ENCODE results near the gene AP2B1.

The AP2B1 gene

GRCh38 chr17:35641032-35641431 lies 53.9 kb downstream of the AP2B1 start:
- no peak for DNase-seq

GRCh38 chr17:35645923-35646322 lies 58.8 kb downstream of the AP2B1 start:
- DNase-seq, result no peak

GRCh38 chr17:35651467-35651866 lies 64.3 kb downstream of the AP2B1 start:
- no peak for DNase-seq

GRCh38 chr17:35653619-35654361 lies 66.7 kb downstream of the AP2B1 start:
- DNase-seq, result no peak

- no peak for DNase-seq
Measured at GRCh38 chr17:35655303-35655702, 68.2 kb downstream of the AP2B1 start.

GRCh38 chr17:35660902-35661301 lies 73.8 kb downstream of the AP2B1 start:
- DNase-seq, result no peak

GRCh38 chr17:35664685-35665084 lies 77.6 kb downstream of the AP2B1 start:
- no peak for DNase-seq

- no peak for DNase-seq
Measured at GRCh38 chr17:35665662-35666061, 78.5 kb downstream of the AP2B1 start.

GRCh38 chr17:35666070-35666469 lies 78.9 kb downstream of the AP2B1 start:
- no peak for DNase-seq

- DNase-seq, result no peak
Measured at GRCh38 chr17:35666967-35667532, 79.9 kb downstream of the AP2B1 start.

- no peak for DNase-seq
Measured at GRCh38 chr17:35668802-35669201, 81.7 kb downstream of the AP2B1 start.

GRCh38 chr17:35674552-35674951 lies 87.4 kb downstream of the AP2B1 start:
- no peak for DNase-seq

- no peak for DNase-seq
Measured at GRCh38 chr17:35676441-35676840, 89.3 kb downstream of the AP2B1 start.

- no peak for DNase-seq
Measured at GRCh38 chr17:35679007-35679682, 92.0 kb downstream of the AP2B1 start.

- no peak for DNase-seq
Measured at GRCh38 chr17:35683591-35683990, 96.5 kb downstream of the AP2B1 start.

- no peak for DNase-seq
Measured at GRCh38 chr17:35684055-35684802, 97.1 kb downstream of the AP2B1 start.

GRCh38 chr17:35692512-35693210 lies 105.5 kb downstream of the AP2B1 start:
- DNase-seq, result no peak

- no peak for DNase-seq
Measured at GRCh38 chr17:35693662-35694061, 106.5 kb downstream of the AP2B1 start.

GRCh38 chr17:35694906-35695305 lies 107.8 kb downstream of the AP2B1 start:
- no peak for DNase-seq

GRCh38 chr17:35695613-35696012 lies 108.5 kb downstream of the AP2B1 start:
- no peak for DNase-seq

- no peak for DNase-seq
Measured at GRCh38 chr17:35698800-35699199, 111.7 kb downstream of the AP2B1 start.

GRCh38 chr17:35700150-35700549 lies 113.0 kb downstream of the AP2B1 start:
- no peak for DNase-seq

- DNase-seq, result no peak
Measured at GRCh38 chr17:35701491-35701890, 114.4 kb downstream of the AP2B1 start.

All from NK-92 treated with Interleukin-12 subunit alpha and Interleukin-12 subunit beta, amount 100 ng/mL, for 24 hours (cell line).